Cardiac fibroblast (primary cell): ENCODE results near the gene SFXN3.

ENCODE experiments used
- DNase-seq, 2 donors: peaks; one replicate each; pipeline versions ENCODE4 v3.0.0 to v3.0.0-alpha.2; 2010; ENCODE audit warnings: low read depth in 2 of 2
- H3K4me3 ChIP-seq, 2 donors: replicated peaks in 1 of 2; 1 replicate in 1 of 2; 2 replicates in 1 of 2; pipeline ENCODE4 v1.5.1; 2011; ENCODE audit warnings: low read depth in 2 of 2, low read length in 2 of 2, mild to moderate bottlenecking in 2 of 2, moderate library complexity in 1 of 2
- TF ChIP-seq, protein P1 (sequence below): IDR thresholded peaks from one replicate; pipeline ENCODE4 v1.5.1; 2011; ENCODE audit warnings: low read depth, mild to moderate bottlenecking, low read length, inconsistent platforms

The SFXN3 gene

DNA sequence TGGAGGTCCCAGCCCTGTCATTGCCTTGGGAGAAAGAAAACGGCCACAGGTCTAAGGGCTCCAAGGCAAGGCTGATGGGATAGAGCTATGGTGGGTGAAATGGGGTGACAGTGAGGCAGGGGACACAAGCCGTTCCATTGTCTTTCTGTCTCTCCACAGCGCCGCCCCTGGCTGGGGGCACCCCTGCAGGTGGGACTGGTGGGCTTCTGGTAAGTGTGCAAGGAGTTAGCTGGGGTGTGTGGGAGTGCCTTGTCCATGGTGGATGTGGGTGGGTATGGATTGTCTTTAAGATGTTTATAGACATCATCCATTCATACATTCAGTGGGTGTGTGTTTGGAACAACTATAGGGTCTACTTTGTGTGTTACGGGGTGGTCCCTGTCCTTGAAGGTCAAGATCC lies 7.5 kb downstream of the SFXN3 start:
- TF ChIP-seq, protein P1, sequence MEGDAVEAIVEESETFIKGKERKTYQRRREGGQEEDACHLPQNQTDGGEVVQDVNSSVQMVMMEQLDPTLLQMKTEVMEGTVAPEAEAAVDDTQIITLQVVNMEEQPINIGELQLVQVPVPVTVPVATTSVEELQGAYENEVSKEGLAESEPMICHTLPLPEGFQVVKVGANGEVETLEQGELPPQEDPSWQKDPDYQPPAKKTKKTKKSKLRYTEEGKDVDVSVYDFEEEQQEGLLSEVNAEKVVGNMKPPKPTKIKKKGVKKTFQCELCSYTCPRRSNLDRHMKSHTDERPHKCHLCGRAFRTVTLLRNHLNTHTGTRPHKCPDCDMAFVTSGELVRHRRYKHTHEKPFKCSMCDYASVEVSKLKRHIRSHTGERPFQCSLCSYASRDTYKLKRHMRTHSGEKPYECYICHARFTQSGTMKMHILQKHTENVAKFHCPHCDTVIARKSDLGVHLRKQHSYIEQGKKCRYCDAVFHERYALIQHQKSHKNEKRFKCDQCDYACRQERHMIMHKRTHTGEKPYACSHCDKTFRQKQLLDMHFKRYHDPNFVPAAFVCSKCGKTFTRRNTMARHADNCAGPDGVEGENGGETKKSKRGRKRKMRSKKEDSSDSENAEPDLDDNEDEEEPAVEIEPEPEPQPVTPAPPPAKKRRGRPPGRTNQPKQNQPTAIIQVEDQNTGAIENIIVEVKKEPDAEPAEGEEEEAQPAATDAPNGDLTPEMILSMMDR: no peak
- H3K4me3 ChIP-seq: no peak overlapping the region
- no peak for DNase-seq

DNA sequence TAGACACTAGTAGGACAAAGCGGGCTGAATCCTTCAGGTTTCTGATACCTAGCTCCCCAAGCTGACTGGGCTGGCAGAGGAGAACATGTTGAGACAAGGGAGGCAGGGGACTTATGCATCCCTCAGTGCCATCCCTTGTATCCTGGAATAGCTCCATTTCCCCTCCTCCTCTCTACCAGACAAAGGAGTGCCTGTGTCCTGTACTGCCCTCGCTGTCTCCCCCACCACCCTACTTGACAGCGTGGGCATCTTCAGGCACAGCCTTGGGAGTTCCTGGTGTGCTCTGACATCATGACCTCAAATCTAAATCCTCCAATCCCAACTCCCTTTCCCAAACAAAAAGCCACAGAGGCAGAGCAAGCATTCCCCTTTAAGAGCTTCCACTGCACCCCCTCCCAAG lies 9.0 kb downstream of the SFXN3 start:
- no peak for DNase-seq
- TF ChIP-seq, protein P1: no peak

DNA sequence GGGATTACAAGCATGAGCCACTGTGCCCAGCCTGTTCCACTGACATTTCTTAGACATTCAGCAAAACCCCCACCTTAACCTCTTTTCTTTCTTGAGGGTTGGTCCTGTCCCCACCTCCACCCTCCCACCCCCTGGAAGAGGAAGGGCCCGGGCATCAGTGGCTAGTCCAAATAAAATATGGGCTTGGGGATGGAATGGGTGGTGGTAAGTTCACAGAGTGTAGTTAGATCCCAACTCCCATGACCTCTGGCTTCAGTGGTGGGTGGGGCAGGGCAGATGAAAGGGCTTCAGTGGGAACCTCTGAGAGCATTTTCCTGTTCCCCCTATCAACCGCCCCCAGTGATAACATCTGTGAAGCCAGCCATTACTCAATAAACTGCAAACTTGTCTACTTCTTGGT lies 9.8 kb downstream of the SFXN3 start:
- DNase-seq: no peak
- TF ChIP-seq, protein P1: no peak
- H3K4me3 ChIP-seq: no peak overlapping the region

More for the DNA sequence above, 9.0 kb downstream of the SFXN3 start:
- no peak overlapping the region for H3K4me3 ChIP-seq

DNA sequence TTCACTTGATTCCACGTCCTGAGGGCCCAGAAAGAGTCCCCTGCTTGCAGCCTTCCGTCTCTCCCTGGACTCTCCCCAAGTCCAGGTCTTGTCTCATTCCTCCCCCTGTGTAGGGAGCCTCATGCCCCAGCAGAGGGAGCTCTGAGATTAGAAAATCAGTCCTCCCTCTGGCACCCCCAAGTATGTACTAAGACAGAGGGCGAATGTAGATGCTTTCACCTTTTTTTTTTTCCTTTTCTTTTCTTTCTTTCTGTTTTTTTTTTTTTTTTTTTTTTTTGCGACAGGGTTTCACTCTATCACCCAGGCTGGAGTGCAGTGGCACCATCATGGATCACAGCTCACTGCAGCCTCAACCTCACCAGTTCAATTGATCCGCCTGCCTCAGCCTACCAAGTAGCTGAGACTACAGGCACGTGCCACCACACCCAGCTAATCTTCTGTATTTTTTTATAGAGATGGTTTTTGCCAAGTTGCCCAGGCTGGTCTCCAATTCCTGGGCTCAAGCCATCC lies 10.3 kb downstream of the SFXN3 start:
- peak; percentile 89 to 93 for DNase-seq
- H3K4me3 ChIP-seq: no peak overlapping the region
- TF ChIP-seq, protein P1: peak; percentile 89

DNA sequence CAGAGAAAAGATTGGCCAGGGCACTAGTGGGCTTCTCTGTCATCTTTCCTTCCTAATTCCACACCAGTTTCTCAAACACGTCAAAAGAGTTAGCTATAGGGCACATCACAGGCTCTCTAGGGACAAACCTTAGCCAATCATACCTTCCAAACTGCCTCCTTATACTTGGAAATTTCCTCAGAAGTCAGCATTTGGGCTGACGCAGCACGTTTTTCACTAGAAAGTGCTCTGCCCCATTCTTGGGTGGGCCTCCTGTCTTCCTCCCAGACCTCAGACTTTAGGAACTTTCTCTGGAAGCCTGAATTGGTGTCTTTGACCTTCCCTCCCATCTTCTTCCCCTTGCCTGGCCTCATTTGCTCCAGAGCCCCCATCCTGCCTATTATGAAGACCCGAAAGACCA lies 11.1 kb downstream of the SFXN3 start:
- DNase-seq: no peak
- H3K4me3 ChIP-seq: peak overlapping the region; percentile 45 to 61
- TF ChIP-seq, protein P1: no peak

DNA sequence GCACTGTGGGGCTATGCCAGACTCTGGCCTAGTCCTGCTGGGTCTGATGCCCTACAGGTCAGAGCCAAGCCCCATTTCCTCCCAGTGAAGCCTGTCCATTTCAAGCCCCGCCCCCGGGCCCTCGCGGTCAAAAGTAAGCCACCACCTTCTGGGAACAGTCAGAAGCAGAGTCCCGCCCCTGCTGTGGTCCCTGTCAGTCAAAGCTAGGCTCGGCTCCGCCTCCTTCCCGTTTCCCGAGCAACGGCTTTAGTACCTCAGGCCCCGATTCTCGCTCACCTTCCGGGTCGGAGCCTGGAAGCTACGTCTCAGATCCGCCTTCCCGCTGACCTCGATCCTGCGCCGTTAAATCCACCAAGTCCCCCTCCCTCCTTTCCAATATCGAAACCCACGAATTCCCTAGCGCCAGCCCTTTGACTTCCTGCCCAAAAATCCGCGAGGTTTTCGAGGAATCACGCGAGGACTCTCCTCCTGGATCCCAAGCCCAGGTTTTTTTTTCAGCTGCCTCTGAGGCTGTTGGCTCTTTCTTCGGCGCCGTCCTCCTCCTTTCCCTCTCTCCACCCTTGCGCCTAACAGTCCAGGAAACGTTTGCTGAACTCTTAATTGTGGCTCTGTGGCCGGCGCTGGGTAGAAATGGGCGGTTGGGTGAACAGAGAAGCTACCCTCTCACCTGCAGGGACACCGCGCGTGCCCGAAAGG lies 11.8 kb downstream of the SFXN3 start:
- DNase-seq: peak; percentile 95 to 98
- peak overlapping the region; percentile 45 to 61 for H3K4me3 ChIP-seq
- TF ChIP-seq, protein P1: no peak

DNA sequence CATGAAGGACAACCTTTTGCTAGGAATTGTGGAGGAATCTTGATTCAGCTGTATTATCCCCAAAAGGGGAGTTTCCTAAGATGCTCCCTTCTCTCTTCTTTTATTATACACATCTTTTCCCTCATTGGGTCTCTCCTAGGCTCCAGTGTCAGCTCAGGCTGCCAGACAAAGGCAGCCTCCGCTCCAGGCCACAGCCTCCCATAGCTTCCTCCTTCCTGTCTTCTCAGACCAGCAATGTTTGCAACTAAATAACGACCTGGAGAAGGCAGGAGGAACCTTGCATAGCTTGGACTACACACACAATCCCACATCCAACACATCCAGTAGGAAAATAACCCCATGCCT lies 12.3 kb downstream of the SFXN3 start:
- TF ChIP-seq, protein P1: no peak
- peak overlapping the region; percentile 45 to 61 for H3K4me3 ChIP-seq
- DNase-seq: no peak
